Upper lobe of left lung (tissue), 6 donors: ENCODE data around the gene KHDC3L. TPM values are rescaled to one million over a fixed set of nuclear protein-coding genes. Genes with fewer than 3 reads are reported as not detected.

Experiments used
- ATAC-seq, 2 donors: fragments of 200-7000 bp; cut with Tn5 transposase; one replicate each; pipeline ENCODE4 v1.9.1; 2022; ENCODE audit warnings: mild to moderate bottlenecking in 2 of 2, moderate library complexity in 2 of 2; ENCODE audit not compliant: low FRiP score in 2 of 2
- DNase-seq, 2 donors: peaks; one replicate each; pipeline ENCODE4 v3.0.0-alpha.2; 2019 to 2020
- H3K27ac ChIP-seq, 4 donors: fragments of 200-600 bp; sonication (generic); one replicate each; pipeline ENCODE4 v1.5.1; 2016 to 2019
- H3K27me3 ChIP-seq, 4 donors: fragments of 200-600 bp; sonication (generic); one replicate each; pipeline ENCODE4 v1.5.1; 2017 to 2019
- H3K36me3 ChIP-seq, 4 donors: fragments of 200-600 bp; sonication (generic); one replicate each; pipeline ENCODE4 v1.5.1; 2016 to 2019
- H3K4me1 ChIP-seq, 4 donors: fragments of 200-600 bp; sonication (generic); one replicate each; pipeline ENCODE4 v1.5.1; 2018 to 2019
- H3K4me3 ChIP-seq, 4 donors: fragments of 200-600 bp; sonication (generic); one replicate each; pipeline ENCODE4 v1.5.1; 2017 to 2019; ENCODE audit warnings: mild to moderate bottlenecking in 2 of 4, moderate library complexity in 1 of 4
- H3K9me3 ChIP-seq, 4 donors: fragments of 200-600 bp; sonication (generic); one replicate each; pipeline ENCODE4 v1.5.1; 2018 to 2019
- CTCF ChIP-seq, 6 experiments: fragments of 450-650 bp in 4 of 6; fragments of 200-600 bp in 2 of 6; sonication (generic) in 2 of 6; IDR thresholded peaks; one replicate each; pipeline ENCODE4 v1.5.1; 2016 to 2019; ENCODE audit warnings: antibody characterized with exemption in 6 of 6
- EP300 ChIP-seq, 4 donors: sonication (generic); formaldehyde crosslinking; IDR thresholded peaks; one replicate each; pipeline ENCODE4 v1.5.1; 2017; ENCODE audit warnings: antibody characterized with exemption in 4 of 4, control low read depth in 2 of 4
- POLR2A ChIP-seq, 4 donors: fragments of 450-650 bp; IDR thresholded peaks; one replicate each; pipeline ENCODE4 v1.5.1; 2016 to 2017; ENCODE audit warnings: antibody characterized with exemption in 4 of 4, mild to moderate bottlenecking in 2 of 4
- POLR2AphosphoS5 ChIP-seq, 2 donors: sonication (generic); formaldehyde crosslinking; IDR thresholded peaks; one replicate each; pipeline ENCODE4 v1.5.1; 2017; ENCODE audit warnings: antibody characterized with exemption in 2 of 2
- WGBS, 2 donors: methylation state at CpG; one replicate each; pipeline ENCODE4 v1.1.5; 2017 to 2018; 5-methylcytosine and 5-hydroxymethylcytosine counted together
- total RNA-seq, 6 donors: library from RNA; depleted of rRNA in 4 of 6; stranded (reverse); fragments of >200 nt in 4 of 6; gene quantifications; one replicate each; pipeline versions ENCODE4 v1.1.0 to v1.2.1, GENCODE V29; 2016 to 2021
- donor health status: DM: no; HTN: no; CAD: no; lungs with moderate emphysema.
- donor health status: DM: no; HTN: yes; CAD: no; lungs with severe emphysema.

The KHDC3L gene
- total RNA-seq, 6 donors from 2014 or later, result not detected

- H3K9me3 ChIP-seq, result no peaks in the 10 kb centered on the region
Measured at GRCh38 chr6:73328790-73329189, 33.7 kb upstream of the KHDC3L start.

GRCh38 chr6:73329201-73329600 lies 33.3 kb upstream of the KHDC3L start:
- 54 to 64% methylated on average over 3 of the region's 3 CpGs for WGBS, 2 donors
- ATAC-seq, result no peak
- TF ChIP-seq POLR2A (IDR thresholded peaks at IDR 0.05), result no peak
- no peak for TF ChIP-seq EP300 (IDR thresholded peaks at IDR 0.05)
- no peak for TF ChIP-seq POLR2AphosphoS5 (IDR thresholded peaks at IDR 0.05)
- TF ChIP-seq CTCF (IDR thresholded peaks at IDR 0.05), result no peak
- H3K4me3 ChIP-seq, result no peak overlapping the region
- H3K27me3 ChIP-seq, result no peaks in the 10 kb centered on the region
- H3K27ac ChIP-seq, result no peak overlapping the region
- no peaks in the 10 kb centered on the region for H3K9me3 ChIP-seq
- H3K4me1 ChIP-seq, result no peaks in the 10 kb centered on the region
- H3K36me3 ChIP-seq, result no peaks in the 10 kb centered on the region
- DNase-seq, result no peak

More at GRCh38 chr6:73328790-73329189, 33.7 kb upstream of the KHDC3L start:
- no peak for TF ChIP-seq CTCF (IDR thresholded peaks at IDR 0.05)
- no peak for TF ChIP-seq POLR2A (IDR thresholded peaks at IDR 0.05)
- TF ChIP-seq EP300 (IDR thresholded peaks at IDR 0.05), result no peak
- no peak for TF ChIP-seq POLR2AphosphoS5 (IDR thresholded peaks at IDR 0.05)
- DNase-seq, result no peak
- H3K27me3 ChIP-seq, result no peaks in the 10 kb centered on the region
- H3K36me3 ChIP-seq, result no peaks in the 10 kb centered on the region
- no peaks in the 10 kb centered on the region for H3K4me1 ChIP-seq
- no peak overlapping the region for H3K4me3 ChIP-seq
- no peak overlapping the region for H3K27ac ChIP-seq
- ATAC-seq, result no peak
- 60 to 61% methylated on average over 3 of the region's 3 CpGs for WGBS, 2 donors

- Histone ChIP-seq H3K4me3 (no peak overlapping the region), H3K9me3 (no peaks in the 10 kb centered on the region), H3K4me1 (no peaks in the 10 kb centered on the region), H3K36me3 (no peaks in the 10 kb centered on the region), H3K27me3 (no peaks in the 10 kb centered on the region), H3K27ac (no peak overlapping the region)
- WGBS, 2 donors, result 56 to 76% methylated on average over 3 of the region's 3 CpGs
- peak in 1 of 2 donors; percentile 53 for ATAC-seq
- no peak for DNase-seq
- TF ChIP-seq POLR2A (IDR thresholded peaks at IDR 0.05), result no peak
- no peak for TF ChIP-seq POLR2AphosphoS5 (IDR thresholded peaks at IDR 0.05)
- no peak for TF ChIP-seq CTCF (IDR thresholded peaks at IDR 0.05)
- no peak for TF ChIP-seq EP300 (IDR thresholded peaks at IDR 0.05)
Measured at GRCh38 chr6:73339340-73339739, 23.1 kb upstream of the KHDC3L start.

GRCh38 chr6:73340048-73340447 lies 22.4 kb upstream of the KHDC3L start:
- 57 to 81% methylated on average over 2 of the region's 2 CpGs for WGBS, 2 donors
- no peak for ATAC-seq

More at GRCh38 chr6:73340048-73340447, 22.4 kb upstream of the KHDC3L start:
- Histone ChIP-seq H3K4me3 (no peak overlapping the region), H3K27ac (no peak overlapping the region), H3K36me3 (no peaks in the 10 kb centered on the region), H3K9me3 (no peaks in the 10 kb centered on the region), H3K27me3 (no peaks in the 10 kb centered on the region), H3K4me1 (no peaks in the 10 kb centered on the region)
- no peak for DNase-seq
- TF ChIP-seq POLR2A (IDR thresholded peaks at IDR 0.05), result no peak
- TF ChIP-seq CTCF (IDR thresholded peaks at IDR 0.05), result no peak
- no peak for TF ChIP-seq EP300 (IDR thresholded peaks at IDR 0.05)
- no peak for TF ChIP-seq POLR2AphosphoS5 (IDR thresholded peaks at IDR 0.05)
